SIG-M5 treated with dmso at 0.1 percent for 504 hours (cell line): ENCODE measurements around the gene GRIA3.
A peak's percentile ranks its signal among the peaks of the same experiment; 100 is the strongest.
"Not testable (repeated sequence)": the region's sequence is repeated elsewhere in the genome, so short reads cannot be mapped to it uniquely, and the experiment has no call there.

Experiments used
- DNase-seq: peaks from one replicate; lab custom pipeline; 2025; ENCODE audit not compliant: unreplicated experiment; lab: John Stamatoyannopoulos, UW

The GRIA3 gene

GRCh38 chrX:123339221-123339905 is 155.3 kb downstream of the GRIA3 start:
- DNase-seq, result no peak

GRCh38 chrX:123340696-123341095 is 156.6 kb downstream of the GRIA3 start:
- DNase-seq, result no peak

- no peak for DNase-seq
These were observed 164.4 kb downstream of the GRIA3 start for GRCh38 chrX:123348468-123348867.

GRCh38 chrX:123350226-123350625 is 166.1 kb downstream of the GRIA3 start:
- DNase-seq, result no peak

DNA sequence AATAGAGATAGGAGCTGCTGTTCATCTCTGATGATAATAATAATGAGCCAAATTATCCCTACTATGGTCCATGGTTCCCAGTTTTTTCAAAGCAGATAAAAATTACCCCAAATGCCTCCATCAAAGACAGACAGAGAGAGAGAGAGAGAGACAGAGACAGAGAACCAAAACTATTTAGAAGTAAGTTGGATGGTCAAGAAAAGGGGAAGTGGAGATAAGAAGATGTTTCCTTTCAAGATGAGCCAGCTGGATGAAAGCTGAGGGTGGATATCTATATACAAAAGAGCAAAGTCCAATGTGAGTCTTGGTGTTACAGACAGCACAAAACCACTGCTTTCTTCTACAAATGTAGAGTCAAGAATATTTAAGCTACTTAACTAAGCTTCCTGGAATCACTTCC is 173.9 kb downstream of the GRIA3 start:
- no peak for DNase-seq

DNA sequence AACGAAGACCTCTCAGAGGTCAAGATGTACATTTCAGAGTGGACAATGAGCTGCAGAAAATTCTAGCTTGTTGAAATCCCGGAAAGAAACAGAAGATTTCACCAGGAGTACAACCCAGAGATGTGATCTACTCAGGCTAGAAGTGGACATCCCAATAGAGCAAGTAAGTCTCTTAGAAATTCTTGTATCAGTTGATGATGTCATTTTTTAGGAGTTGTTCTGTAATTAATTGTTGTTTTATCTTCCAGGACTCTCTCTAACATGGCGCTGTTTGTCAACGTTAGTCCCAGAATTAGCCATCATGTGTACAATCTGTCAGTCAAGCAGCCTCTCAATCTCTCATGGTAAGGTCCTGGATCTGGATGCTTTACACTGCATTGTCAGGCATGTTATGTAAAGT is 174.4 kb downstream of the GRIA3 start:
- no peak for DNase-seq

DNA sequence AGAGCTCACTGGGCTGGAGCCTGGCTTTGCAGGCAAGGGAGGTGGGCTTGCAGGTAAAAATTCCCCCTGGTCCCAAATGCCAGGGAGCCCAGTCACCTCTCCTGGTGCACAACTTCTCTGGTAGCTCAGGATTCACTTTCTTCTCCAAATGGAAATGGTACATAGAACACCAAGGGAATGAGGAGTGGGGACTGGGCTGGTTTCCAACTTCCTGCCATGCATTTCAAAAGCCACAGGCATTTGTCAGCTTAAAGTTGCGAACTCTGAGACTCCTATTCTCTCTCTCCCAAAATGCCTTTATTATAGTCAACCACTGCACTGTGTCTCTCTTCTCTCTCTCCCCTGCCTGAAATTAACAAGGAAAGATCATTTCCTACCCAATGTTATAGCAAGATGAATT is 177.3 kb downstream of the GRIA3 start:
- no peak for DNase-seq

DNA sequence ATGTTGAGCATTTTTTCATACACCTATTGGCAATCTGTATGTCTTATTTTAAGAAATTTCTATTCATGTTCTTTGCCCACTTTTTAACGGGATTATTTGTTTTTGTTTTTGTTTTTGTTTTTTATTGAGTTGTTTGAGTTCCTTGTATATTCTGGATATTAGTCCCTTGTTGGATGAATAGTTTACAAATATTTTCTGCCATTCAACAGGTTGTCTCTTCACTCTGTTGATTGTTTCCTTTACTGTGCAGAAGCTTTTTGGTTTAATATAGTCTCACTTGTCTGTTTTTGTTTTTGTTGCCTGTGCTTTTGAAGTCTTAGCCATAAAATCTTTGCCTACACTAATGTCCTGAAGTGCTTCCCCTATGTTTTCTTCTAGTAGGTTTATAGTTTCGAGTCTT is 202.1 kb downstream of the GRIA3 start:
- not testable (repeated sequence) for DNase-seq

DNA sequence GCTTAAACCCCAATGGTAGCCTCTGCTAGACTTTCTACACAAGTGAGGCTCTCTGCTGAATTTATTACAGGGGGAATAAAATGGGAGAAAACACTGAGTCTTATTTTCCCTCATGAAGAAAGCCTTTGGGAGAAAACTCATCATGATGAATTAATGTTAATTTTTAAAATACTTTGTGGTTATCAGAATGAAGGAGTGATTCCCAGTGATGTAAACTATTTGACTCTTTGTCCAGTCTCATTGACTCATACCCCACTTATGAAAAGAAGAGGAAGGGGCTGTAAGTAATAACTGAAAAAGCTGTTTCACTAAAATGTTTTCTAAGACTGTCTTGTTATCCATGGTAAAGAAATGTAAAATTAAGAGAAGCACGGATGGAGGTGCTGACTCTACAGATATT is 208.8 kb downstream of the GRIA3 start:
- no peak for DNase-seq

DNA sequence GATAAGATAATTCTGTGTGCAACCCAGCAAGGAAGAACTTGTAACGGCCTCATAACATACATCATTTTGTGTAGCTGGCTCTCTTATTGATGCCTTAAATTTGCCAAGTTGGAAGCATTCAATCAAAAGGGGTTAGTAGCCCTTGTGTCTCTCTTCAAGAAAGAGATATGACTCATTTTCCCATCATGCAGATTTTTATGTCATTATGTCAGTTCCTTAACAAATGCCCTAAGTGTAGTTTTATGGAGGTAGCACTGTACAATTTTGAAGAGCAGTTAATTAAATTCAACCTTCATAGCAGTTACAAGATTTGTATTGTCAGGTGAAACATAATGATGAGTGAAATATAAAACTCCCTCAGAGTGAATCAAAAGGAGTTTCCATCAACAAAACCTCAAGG is 215.6 kb downstream of the GRIA3 start:
- DNase-seq, result no peak

DNA sequence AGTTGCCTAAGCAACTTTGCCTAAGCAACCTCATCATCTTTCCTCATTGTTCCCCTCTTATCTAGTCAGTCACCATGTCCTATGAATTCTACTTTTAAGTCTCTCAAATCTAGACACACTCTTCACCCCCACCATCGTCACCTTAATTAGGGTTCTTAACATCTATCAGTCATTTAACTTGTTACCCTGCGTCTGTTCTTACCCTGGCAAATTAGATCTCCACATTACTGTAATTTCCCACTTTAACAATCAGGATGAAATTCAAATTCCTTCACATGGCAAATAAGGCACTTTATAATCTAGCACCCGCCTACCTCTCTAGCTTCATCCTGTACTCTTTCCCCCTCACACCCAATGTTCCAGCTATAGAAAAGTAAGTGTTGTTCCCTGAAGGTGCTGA is 221.2 kb downstream of the GRIA3 start:
- DNase-seq, result no peak

DNA sequence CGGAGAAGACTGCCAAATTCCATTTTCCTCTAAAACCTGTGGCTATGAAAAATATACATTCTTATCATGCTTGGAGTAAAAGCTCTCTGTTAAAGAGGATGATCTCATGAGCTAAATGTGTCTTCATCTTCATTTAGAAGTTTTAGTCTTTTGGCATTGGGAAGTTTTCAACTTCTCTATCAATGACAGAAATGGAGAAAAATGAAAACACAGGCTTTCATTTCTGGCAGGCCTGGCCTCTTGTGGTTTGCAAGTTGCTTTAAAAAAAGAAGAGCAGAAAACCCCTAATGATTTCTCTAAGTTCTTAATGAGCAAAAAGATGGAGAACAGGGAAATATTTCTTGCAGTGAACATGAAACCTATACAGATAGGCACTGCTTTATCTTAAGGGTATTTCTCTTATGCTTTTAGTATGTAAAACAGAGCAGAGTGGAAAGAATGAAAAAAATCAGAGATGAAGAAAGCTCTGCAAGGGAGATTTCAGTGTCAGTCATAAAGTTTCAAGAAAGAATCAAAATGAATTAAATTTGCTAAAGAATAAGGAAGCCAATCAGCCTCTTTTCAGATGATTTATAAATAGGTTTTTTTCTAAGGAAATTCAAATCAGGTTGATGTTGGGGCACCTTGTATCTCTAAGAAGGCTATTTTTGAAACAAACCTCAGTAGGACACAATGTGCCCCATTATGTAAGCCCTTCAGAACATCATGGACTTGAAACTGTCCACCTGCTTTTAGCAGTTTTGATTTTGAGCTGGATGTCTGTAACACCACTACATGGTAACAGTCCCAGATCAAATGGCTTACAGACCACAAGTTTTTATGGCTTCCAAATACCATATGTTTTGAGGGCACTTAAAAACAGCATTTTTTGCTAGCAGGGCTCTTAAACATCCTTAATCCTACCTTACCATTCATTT is 225.0 kb downstream of the GRIA3 start:
- no peak for DNase-seq

- peak; percentile 9 for DNase-seq
These were observed 238.8 kb downstream of the GRIA3 start for GRCh38 chrX:123422875-123423274.

- DNase-seq, result no peak
These were observed 240.5 kb downstream of the GRIA3 start for GRCh38 chrX:123424546-123424945.

- no peak for DNase-seq
These were observed 241.4 kb downstream of the GRIA3 start for GRCh38 chrX:123425471-123425870.

DNA sequence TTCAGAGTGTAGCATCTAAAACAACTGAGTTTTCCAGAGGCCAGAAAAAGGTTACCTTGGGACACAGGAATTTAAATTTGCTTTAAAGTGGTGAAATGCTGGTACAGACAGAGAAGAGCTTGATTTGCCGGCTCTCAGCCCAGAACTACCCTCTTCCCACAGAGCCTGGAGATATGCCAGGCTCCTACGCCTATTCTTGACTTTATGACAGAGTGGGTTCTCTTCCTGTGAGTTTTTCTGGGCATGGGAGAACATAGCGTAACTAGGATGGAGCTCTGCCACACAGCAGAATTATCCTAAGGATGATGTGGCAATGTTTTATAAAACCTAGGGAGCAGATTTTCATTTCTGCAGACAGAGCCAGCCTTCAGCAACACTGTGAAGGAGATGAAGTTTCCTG is 241.8 kb downstream of the GRIA3 start:
- DNase-seq, result no peak

DNA sequence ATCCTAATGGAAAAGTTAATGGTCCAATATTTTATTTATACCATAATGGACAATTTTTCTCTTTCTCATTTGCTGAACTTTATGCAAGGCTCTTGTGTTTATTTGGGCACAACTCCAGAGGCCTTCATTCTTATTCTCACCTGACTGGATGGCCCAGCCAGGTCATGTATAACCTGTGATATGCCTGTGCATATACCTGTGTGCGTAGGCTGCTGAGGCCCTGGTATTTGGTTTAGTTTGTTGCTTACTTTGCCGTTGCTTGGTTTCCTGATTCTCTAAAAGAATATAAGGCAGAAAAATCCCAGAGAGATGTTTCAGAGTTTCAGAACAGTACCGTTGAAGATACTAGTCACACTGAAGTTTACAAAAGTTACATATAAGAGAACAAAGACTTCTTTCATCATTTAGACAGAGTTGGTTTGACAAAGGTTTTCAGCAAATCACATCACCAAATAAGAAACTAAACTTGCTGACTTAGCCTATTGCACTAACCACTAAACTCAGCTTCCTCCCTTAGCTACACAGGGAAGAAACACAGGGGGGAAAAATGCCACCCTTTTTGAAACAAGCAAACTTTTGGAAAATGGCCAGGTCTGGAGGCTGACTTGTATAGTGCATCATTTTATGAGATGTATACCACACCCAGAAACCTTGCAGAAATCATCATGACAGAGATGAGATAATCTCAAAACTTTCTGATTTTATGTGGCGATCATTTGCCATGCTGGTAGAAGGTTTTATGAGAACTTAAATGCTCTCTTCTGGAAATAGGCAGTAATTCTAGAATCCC is 248.5 kb downstream of the GRIA3 start:
- peak; percentile 35 for DNase-seq

- DNase-seq, result no peak
These were observed 252.5 kb downstream of the GRIA3 start for GRCh38 chrX:123436512-123437136.

DNA sequence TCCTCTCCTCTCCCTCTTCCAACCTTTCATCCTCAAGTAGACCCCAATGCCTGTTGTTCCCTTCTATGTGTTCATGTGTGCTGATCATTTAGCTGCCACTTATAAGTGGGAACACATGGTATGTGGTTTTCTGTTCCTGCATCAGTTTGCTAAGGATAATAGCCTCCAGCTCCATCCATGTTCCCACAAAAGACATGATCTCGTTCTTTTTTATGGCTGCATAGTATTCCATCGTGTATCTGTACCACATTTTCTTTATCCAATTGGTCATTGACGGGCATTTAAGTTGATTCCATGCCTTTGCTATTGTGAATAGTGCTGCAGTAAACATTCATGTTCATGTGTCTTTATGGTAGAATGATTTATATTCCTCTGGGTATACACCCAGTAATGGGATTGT is 255.8 kb downstream of the GRIA3 start:
- DNase-seq, result not testable (repeated sequence)

- no peak for DNase-seq
These were observed 258.7 kb downstream of the GRIA3 start for GRCh38 chrX:123442764-123443163.

GRCh38 chrX:123447506-123447905 is 263.4 kb downstream of the GRIA3 start:
- no peak for DNase-seq
